MCF 10A (cell line): Measurements from ENCODE around the gene ZBTB38. TPM values are rescaled to one million over a fixed set of nuclear protein-coding genes. Genes with fewer than 3 reads are reported as not detected.

Experiments used
- BruUV-seq: library from RNA; stranded (reverse); fragments of 400-500 nt; replicated peaks from 2 replicates; lab custom pipeline; 2021; lab: Mats Ljungman, UMichigan
- CTCF ChIA-PET: fragments of 300-600 bp; sonication (Branson Sonifier 250); formaldehyde crosslinking; extraction: SDS; loops from one replicate; lab custom pipeline; 2021; ENCODE audit warnings: antibody characterized with exemption, inconsistent platforms; lab: Yijun Ruan, JAX
- POLR2A ChIA-PET: fragments of 300-600, 350-650 bp; sonication (Branson Sonifier 250); formaldehyde crosslinking; extraction: SDS; loops from one replicate; lab custom pipeline; 2020; ENCODE audit warnings: antibody characterized with exemption, inconsistent platforms; lab: Yijun Ruan, JAX
- DNase-seq: peaks from one replicate; pipeline ENCODE4 v3.0.0-alpha.2; 2018; ENCODE audit not compliant: unreplicated experiment
- H3K27ac Mint-ChIP-seq: one replicate; pipeline ENCODE4 v1.8.0; 2022; ENCODE audit warnings: mild to moderate bottlenecking, low read depth, mixed read lengths; ENCODE audit not compliant: unreplicated experiment
- H3K27me3 Mint-ChIP-seq: one replicate; pipeline ENCODE4 v1.8.0; 2022; ENCODE audit warnings: mixed read lengths; ENCODE audit not compliant: insufficient read depth, unreplicated experiment
- H3K36me3 Mint-ChIP-seq: one replicate; pipeline ENCODE4 v1.8.0; 2022; ENCODE audit warnings: mild to moderate bottlenecking, moderate library complexity, mixed read lengths; ENCODE audit not compliant: insufficient read depth, unreplicated experiment
- H3K4me1 Mint-ChIP-seq: one replicate; pipeline ENCODE4 v1.8.0; 2022; ENCODE audit warnings: mixed read lengths; ENCODE audit not compliant: insufficient read depth, unreplicated experiment
- H3K4me3 Mint-ChIP-seq: one replicate; pipeline ENCODE4 v1.8.0; 2022; ENCODE audit warnings: mild to moderate bottlenecking, moderate library complexity, mixed read lengths; ENCODE audit not compliant: unreplicated experiment
- H3K9me3 Mint-ChIP-seq: one replicate; pipeline ENCODE4 v1.8.0; 2022; ENCODE audit warnings: mixed read lengths; ENCODE audit not compliant: unreplicated experiment
- intact Hi-C: fragments of 100-400 bp; cut with micrococcal nuclease; formaldehyde crosslinking; loops from 2 replicates; pipeline ENCODE4 v1.14.1; 2022
- total RNA-seq: library from RNA; stranded (reverse); gene quantifications from 2 replicates; pipeline ENCODE4 v1.2.3, GENCODE V29; 2022
- TF ChIP-seq, protein P1 (sequence below): fragments of 200-600 bp; IDR thresholded peaks from one replicate; pipeline ENCODE4 v1.8.0; 2022; ENCODE audit warnings: antibody characterized with exemption, mild to moderate bottlenecking; ENCODE audit not compliant: unreplicated experiment

ZBTB38 gene
- total RNA-seq, 1 experiment from 2014 or later = 168 TPM

DNA sequence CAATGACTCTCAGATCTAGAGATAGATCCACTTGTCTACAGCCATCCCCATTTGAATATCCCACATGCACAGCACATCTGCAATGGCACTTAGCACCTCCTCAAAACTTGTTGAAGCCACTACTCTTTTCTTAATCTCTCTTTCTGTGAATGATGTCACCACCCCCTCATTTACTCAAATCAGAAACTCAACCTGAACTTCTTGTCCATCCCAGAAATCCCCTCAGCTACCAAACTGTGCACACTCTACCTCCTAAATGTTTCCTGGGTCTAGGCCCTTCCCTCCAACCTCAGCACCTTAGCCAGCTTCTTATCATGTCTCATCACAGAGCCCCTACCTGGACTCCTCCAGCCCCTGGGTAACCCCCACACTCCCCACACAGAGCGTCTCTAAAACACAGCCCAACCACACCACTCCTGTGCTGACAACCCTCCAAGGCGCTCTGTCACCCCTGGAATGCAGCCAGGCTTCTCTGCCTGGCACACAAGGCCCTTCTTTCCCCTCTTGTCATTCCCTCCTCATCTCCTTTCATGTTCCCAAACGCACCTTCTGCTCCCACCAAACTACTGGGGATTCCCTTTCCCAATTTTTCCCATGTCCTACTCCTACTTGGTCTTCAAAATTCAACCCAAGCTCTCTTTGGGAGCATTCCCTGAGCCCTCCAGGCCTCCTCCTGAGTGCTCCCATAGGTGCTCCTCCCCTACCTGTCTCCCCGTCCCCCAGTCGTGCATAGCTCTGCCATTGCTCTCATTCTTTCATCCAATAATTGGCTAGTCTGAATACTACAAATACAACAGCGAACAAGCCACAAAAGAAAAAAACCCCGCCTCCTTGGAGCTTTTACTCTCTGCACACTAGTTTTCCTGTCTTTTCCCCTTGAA lies 39.8 kb upstream of the ZBTB38 start:
- CTCF ChIA-PET = interaction anchor here (0.6 kb wide), 1 partner anchor 16 kb away, joined by 5 read pairs; no protein-coding TSS in a partner anchor
- TF ChIP-seq, protein P1, sequence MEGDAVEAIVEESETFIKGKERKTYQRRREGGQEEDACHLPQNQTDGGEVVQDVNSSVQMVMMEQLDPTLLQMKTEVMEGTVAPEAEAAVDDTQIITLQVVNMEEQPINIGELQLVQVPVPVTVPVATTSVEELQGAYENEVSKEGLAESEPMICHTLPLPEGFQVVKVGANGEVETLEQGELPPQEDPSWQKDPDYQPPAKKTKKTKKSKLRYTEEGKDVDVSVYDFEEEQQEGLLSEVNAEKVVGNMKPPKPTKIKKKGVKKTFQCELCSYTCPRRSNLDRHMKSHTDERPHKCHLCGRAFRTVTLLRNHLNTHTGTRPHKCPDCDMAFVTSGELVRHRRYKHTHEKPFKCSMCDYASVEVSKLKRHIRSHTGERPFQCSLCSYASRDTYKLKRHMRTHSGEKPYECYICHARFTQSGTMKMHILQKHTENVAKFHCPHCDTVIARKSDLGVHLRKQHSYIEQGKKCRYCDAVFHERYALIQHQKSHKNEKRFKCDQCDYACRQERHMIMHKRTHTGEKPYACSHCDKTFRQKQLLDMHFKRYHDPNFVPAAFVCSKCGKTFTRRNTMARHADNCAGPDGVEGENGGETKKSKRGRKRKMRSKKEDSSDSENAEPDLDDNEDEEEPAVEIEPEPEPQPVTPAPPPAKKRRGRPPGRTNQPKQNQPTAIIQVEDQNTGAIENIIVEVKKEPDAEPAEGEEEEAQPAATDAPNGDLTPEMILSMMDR = no peak

DNA sequence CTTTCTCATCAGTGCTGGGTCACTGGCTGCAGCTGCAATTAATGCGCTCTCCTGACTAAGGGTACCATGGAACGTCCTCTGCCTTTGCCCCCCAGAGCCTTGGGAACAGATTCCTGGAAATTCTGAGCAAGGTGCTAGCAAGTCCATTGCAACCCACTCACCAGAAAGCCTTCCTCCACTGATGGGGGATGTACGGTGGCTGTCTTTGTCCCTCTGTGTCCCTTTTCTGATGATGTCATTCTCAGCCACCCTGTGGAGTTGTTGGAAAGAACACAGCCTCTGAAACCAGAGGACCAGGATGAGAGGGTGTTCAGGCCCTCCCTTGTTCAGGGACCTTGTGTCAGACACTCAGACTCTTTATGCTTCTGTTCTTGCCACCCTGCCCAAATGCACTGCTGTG lies 38.1 kb upstream of the ZBTB38 start:
- TF ChIP-seq, protein P1 = no peak
- no peak overlapping the region for H3K4me3 Mint-ChIP-seq
- no peaks in the 10 kb centered on the region for H3K9me3 Mint-ChIP-seq
- peaks cover 14% of the 10 kb centered on the region for H3K4me1 Mint-ChIP-seq
- H3K27me3 Mint-ChIP-seq = no peaks in the 10 kb centered on the region
- ChIA-PET CTCF (interaction anchor here (0.6 kb wide), 1 partner anchor 25 kb away, joined by 3 read pairs; no protein-coding TSS in a partner anchor), POLR2A (no interaction called here)
- BruUV-seq = no TSS peak
- intact Hi-C loops = no loop called here
- no peak overlapping the region for H3K27ac Mint-ChIP-seq
- no peak for DNase-seq
- no peaks in the 10 kb centered on the region for H3K36me3 Mint-ChIP-seq

More for the DNA sequence above, 39.8 kb upstream of the ZBTB38 start:
- Mint-ChIP-seq H3K27me3 (no peaks in the 10 kb centered on the region), H3K9me3 (no peaks in the 10 kb centered on the region), H3K27ac (no peak overlapping the region), H3K4me1 (peaks cover 14% of the 10 kb centered on the region), H3K36me3 (no peaks in the 10 kb centered on the region), H3K4me3 (no peak overlapping the region)
- no TSS peak for BruUV-seq
- POLR2A ChIA-PET = interaction anchor here (0.6 kb wide), 1 partner anchor 19 kb away, joined by 3 read pairs; no protein-coding TSS in a partner anchor
- no peak for DNase-seq
- intact Hi-C loops = no loop called here

DNA sequence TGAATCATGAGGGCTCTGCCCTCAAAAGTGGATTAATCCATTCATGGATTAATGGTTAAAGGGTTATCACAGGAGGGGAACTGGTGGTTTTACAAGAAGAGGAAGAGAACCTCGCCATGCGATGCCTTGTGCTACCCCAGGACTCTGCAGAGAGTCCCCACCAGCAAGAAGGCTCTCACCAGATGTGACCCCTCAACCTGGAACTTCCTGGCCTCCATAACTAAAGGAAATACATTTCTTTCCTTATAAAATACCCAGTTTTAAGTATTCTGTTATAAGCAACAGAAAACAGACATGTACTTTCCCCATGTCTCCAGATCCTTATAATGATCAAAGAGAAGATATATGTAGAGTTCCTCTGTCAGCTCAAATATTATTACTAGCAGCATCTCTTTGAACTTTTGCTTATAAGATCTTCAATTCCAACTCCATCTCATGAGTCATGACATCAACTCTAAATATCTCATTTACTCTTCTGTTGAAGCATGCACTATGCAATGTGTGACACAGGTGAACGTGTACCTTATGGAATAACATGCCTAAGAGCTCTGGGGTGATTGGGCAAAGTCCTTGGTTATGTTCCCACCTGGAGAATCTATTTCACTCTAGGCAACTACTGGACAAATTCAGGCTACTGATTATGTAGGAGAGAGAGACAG lies 37.5 kb upstream of the ZBTB38 start:
- peak overlapping the region; percentile 75 for H3K27ac Mint-ChIP-seq
- DNase-seq = no peak
- CTCF ChIA-PET = interaction anchor here (0.6 to 1.3 kb wide), 4 partner anchors 22 to 398 kb away, joined by 3 to 5 read pairs (median 4); no protein-coding TSS in a partner anchor
- POLR2A ChIA-PET = interaction anchor here (0.7 to 1.8 kb wide), 4 partner anchors 19 to 81 kb away, joined by 3 to 4 read pairs (median 4); partner anchors contain the start of gene ZBTB38
- no peaks in the 10 kb centered on the region for H3K9me3 Mint-ChIP-seq
- H3K27me3 Mint-ChIP-seq = no peaks in the 10 kb centered on the region
- no peaks in the 10 kb centered on the region for H3K36me3 Mint-ChIP-seq
- intact Hi-C loops = no loop called here
- no TSS peak for BruUV-seq
- no peak overlapping the region for H3K4me3 Mint-ChIP-seq
- TF ChIP-seq, protein P1 = no peak
- peaks cover 14% of the 10 kb centered on the region for H3K4me1 Mint-ChIP-seq
